OCI-LY7 (cell line): ENCODE results near the gene LRRC36.

Source experiments
- EZH2phosphoT487 ChIP-seq: fragments of 200-600 bp; sonication (generic); IDR thresholded peaks from 2 replicates; pipeline ENCODE4 v1.6.1; 2018; ENCODE audit warnings: low read depth, borderline replicate concordance, mild to moderate bottlenecking, mixed run types, antibody characterized with exemption, low read length, moderate library complexity, mixed read lengths
- TF ChIP-seq, protein P1 (sequence below): fragments of 200-600 bp; sonication (generic); conservative IDR thresholded peaks from 2 replicates; pipeline ENCODE4 v1.5.1; 2014; ENCODE audit warnings: mild to moderate bottlenecking, antibody characterized with exemption, low read length, moderate library complexity, mixed read lengths

DNA sequence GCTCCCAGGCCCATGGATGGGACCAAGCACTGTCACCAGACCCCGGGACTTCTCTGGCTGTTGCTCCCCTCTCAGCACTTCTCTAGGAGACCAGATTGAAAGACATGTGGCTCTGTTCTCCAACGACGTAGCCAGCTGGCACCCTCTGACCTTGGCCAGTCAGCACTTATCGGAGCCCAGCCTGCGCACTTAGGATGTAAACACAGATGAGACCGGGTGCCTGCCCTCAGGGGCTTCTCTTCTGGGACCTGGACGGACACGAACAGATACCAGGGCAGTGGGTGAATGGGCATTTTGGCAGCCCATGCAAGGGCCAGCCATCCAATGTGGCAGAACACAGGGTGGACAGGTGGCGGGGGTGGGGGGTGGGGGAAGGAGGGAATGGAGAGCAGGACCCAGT lies 83.0 kb downstream of the LRRC36 start:
- TF ChIP-seq, protein P1, sequence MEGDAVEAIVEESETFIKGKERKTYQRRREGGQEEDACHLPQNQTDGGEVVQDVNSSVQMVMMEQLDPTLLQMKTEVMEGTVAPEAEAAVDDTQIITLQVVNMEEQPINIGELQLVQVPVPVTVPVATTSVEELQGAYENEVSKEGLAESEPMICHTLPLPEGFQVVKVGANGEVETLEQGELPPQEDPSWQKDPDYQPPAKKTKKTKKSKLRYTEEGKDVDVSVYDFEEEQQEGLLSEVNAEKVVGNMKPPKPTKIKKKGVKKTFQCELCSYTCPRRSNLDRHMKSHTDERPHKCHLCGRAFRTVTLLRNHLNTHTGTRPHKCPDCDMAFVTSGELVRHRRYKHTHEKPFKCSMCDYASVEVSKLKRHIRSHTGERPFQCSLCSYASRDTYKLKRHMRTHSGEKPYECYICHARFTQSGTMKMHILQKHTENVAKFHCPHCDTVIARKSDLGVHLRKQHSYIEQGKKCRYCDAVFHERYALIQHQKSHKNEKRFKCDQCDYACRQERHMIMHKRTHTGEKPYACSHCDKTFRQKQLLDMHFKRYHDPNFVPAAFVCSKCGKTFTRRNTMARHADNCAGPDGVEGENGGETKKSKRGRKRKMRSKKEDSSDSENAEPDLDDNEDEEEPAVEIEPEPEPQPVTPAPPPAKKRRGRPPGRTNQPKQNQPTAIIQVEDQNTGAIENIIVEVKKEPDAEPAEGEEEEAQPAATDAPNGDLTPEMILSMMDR, result no peak
- no peak for TF ChIP-seq EZH2phosphoT487
